LNCAP (cell line): ENCODE results near the gene HOXB2.
A peak's percentile ranks its signal among the peaks of the same experiment; 100 is the strongest.

ENCODE experiments used
- TF ChIP-seq, protein P1 (sequence below): fragments of 450-650 bp; IDR thresholded peaks from 2 replicates; pipeline ENCODE4 v1.5.1; 2017; ENCODE audit warnings: mild to moderate bottlenecking

HOXB2 gene

DNA sequence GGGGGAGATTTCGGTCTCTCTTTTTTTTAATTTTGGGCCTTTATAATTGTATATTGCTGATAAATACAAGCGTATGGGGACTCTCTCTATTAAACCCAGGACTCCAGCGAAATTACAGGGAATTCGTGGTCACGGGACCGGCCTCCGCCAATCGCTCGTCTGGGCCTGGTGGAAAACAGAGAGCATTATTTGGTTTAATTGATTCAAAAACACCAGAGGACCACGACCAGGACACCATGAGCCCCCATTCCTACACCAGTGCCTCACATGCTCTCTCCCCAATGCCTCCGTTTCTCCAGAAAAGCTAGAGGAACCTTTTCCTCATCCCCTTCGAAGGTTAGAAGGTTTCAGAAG is at the start of gene HOXB2:
TSS of gene HOXB2 (minus strand) at position 88 of the 354 bp plus-strand sequence. CDS start 198 bp downstream, outside the sequence.
- TF ChIP-seq, protein P1, sequence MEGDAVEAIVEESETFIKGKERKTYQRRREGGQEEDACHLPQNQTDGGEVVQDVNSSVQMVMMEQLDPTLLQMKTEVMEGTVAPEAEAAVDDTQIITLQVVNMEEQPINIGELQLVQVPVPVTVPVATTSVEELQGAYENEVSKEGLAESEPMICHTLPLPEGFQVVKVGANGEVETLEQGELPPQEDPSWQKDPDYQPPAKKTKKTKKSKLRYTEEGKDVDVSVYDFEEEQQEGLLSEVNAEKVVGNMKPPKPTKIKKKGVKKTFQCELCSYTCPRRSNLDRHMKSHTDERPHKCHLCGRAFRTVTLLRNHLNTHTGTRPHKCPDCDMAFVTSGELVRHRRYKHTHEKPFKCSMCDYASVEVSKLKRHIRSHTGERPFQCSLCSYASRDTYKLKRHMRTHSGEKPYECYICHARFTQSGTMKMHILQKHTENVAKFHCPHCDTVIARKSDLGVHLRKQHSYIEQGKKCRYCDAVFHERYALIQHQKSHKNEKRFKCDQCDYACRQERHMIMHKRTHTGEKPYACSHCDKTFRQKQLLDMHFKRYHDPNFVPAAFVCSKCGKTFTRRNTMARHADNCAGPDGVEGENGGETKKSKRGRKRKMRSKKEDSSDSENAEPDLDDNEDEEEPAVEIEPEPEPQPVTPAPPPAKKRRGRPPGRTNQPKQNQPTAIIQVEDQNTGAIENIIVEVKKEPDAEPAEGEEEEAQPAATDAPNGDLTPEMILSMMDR: no peak

DNA sequence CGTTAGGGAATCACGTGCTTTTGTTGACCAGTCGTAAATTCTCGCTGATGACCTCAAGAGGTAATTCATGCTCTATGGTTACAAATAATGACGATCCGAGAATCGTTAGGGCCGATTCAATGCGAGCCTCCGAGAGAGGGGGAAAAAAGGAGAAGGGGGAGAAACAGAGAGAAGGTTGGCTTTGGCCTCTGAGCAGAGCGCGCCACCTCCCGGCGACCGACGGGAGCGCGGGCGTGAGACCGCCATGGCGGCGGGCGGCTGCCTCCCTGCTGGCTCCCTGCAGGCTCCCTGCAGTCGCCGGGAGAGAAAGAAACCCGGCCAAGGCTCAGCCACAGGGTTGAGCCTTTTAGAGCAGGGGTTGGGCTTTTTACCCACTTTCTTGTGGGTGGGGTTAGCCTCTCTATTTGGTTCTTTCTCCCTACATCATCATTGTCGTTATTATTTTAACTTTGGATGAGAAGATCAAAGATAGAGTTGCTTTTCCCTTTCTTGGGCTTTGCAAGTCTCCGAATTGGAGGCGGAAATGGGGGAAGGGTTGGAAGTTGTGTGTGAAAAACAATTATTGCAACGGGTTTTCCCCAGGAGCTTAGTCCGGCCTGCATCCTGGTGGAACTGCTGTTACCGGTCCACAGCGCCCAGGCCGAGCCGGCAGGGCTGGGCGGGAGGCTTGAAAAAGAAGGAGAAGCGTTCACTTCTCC is 49.1 kb upstream of the HOXB2 start:
- TF ChIP-seq, protein P1: peak; percentile 96

DNA sequence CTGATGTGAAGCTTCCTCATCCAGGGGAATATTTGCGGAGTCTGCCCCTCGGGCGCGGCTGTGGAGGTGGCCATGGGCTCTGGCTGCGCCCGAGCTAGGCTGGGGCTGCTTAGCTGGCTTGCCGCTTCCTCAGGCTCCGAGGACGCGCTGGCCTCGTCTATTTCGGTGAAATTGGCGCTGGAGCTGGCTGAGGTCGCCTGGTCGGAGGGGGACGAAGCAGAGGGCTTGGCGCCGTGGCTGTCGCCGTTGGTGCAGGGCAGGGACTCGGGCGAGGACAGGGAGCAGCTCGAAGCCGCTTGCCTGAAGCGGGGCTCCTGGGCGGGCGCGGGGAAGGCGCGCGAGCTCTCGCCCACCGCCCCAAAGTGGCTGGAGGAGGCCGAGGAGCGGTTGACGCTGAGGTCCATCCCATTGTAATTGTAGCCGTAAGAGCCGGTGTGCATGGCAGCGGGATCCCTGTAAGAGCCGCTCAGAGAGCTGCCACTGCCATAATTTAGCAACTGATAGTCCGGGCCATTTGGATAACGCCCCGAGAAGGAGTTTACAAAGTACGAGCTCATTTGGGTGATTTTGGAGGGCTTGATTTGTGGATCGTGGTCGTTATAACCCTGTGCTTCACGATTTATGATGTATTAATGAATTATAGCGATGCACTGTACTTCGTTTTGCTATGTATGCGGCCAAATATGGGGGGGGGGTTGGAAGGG is 48.4 kb upstream of the HOXB2 start, which contains the start of gene HOXB5:
TSS of gene HOXB5 (minus strand) at position 654 of the 704 bp plus-strand sequence. CDS start at position 557, 97 bp downstream.
- TF ChIP-seq, protein P1: no peak

DNA sequence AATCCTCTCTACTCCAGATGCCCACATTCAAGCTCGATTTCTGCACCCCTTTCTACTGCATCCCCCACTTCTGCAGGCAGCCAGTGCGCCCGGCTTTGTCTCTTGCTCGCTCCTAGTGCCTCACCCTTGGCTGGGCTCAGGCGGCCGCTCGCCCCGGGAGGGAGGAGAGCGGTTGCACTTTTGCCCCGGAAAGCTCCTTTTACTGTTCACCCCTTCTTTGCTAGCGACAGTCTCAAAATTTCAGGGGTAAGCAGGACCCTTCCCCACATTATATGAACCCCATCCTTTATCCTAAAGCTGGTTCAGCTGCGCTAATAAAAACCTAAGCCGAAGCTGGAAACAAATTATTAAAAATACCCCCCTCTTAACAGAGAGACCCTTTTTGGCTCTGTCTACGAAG is 47.7 kb upstream of the HOXB2 start:
- TF ChIP-seq, protein P1: no peak

DNA sequence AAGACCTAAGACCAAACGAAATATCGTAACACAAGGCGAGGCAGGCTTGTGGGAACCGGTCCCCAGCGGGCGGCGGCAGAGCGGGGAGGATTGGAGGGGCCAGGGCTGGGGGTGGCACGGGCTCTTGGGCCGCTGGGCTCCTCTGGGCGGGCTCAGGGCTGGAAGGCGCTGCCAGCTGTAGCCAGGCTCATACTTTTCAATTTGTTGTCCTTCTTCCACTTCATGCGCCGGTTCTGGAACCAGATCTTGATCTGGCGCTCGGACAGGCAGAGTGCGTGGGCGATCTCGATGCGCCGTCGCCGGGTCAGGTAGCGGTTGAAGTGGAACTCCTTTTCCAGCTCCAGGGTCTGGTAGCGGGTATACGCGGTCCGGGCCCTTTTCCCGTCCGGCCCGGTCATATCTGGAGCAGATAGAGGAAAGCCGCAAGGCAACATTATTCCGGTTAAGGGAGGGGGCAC is 47.2 kb upstream of the HOXB2 start:
- TF ChIP-seq, protein P1: no peak

DNA sequence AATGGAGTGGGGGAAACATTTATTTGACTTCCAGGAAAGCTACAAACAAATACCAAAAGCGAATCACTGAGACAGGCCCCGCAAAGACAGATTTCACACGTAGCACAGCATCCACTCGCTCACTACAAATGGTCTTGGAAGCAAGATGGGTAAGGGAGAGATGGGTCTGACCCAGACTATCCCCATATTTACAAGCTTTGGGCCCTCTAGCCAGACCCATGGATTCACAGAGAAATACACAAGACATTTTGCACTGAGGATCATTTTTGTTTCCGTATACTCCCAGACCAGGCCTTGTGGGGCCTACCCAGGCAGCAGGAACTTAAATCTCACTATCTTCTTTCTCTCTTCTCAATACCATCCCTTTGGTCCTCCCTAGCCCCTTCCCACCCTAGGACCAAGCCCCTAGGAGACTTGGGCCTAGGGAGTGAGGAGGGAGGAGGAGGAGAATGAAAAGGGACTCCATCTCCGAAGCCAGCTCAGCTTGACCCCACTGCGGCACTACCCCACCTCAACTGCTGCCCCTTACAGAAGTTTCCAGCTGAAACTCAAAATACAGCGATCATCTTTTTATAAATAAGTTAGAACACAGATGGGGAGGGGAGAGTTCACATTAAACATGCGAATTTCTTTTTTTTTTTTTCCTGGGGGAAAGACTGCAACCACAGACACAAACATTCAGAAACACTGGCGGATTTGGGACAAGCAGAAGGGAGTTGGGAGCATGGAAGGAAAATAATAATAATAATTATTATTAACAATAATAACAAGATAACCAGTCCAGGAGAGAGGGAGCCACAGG is 46.5 kb upstream of the HOXB2 start:
- TF ChIP-seq, protein P1: no peak

DNA sequence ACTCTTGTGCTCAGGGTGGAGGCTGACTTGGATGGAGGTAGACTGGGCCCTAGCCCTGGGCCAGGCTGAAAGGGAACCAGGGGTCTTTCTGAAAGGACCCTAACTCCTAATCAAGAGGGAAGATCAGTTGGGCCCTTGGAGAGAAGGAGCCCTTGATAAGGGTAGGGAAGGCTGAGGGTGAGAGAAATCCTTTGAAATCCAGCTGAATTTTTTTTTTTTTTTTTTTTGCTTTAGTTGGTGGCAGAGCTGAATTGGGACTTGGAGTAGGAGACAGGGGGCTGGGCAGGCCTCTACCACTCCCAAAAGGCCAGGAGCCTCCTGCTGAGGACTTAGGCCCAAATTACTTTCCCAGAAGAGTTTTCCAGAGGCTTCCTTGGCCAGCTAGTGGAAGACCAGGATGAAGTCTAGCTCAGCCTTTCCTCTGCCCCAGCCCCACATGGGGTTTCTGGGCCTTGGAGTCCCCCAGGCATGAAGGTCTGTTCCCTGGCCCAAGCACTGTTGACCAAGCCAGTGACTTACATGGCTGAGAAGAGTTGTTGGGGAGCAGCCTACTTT is 45.8 kb upstream of the HOXB2 start:
- TF ChIP-seq, protein P1: no peak
